ENCODE data around the gene MPI.
A peak's percentile ranks its signal among the peaks of the same experiment; 100 is the strongest.

The MPI gene

GRCh38 chr15:74873036-74873755 is 16.6 kb upstream of the MPI start, which contains the start of gene SCAMP2 (continued):
- TF ChIP-seq ZNF549 (tag by site-specific recombination; IDR thresholded peaks at IDR 0.05) (no peak), ZNF140 (tag by site-specific recombination; IDR thresholded peaks at IDR 0.05) (no peak), MZF1 (tag by site-specific recombination; IDR thresholded peaks at IDR 0.05; ENCODE audit: borderline replicate concordance) (no peak), ZNF548 (tag by site-specific recombination; IDR thresholded peaks at IDR 0.05) (no peak), ZNF701 (tag by site-specific recombination; IDR thresholded peaks at IDR 0.05) (no peak), ZNF311 (tag by site-specific recombination; IDR thresholded peaks at IDR 0.05; ENCODE audit: borderline replicate concordance) (no peak), ZNF692 (tag by site-specific recombination; IDR thresholded peaks at IDR 0.05) (peak; percentile 92), ZNF473 (tag by site-specific recombination; IDR thresholded peaks at IDR 0.05) (no peak), ZNF580 (tag by site-specific recombination; IDR thresholded peaks at IDR 0.05) (peak; percentile 88), ZNF571 (tag by site-specific recombination; IDR thresholded peaks at IDR 0.05) (no peak), RBAK (tag by site-specific recombination; IDR thresholded peaks at IDR 0.05) (no peak), ZNF843 (tag by site-specific recombination; IDR thresholded peaks at IDR 0.05) (peak; percentile 36; the same call in 1 of the 2 replicates), ZNF16 (tag by site-specific recombination; IDR thresholded peaks at IDR 0.05; ENCODE audit: low read depth) (no peak), ZNF426 (tag by site-specific recombination; IDR thresholded peaks at IDR 0.05) (no peak), CTCF (tag by site-specific recombination; IDR thresholded peaks at IDR 0.05) (no peak), ZNF2 (tag by site-specific recombination; IDR thresholded peaks at IDR 0.05) (peak; percentile 77), ZNF366 (tag by site-specific recombination; conservative IDR thresholded peaks at IDR 0.05) (no peak), MYNN (tag by site-specific recombination; IDR thresholded peaks at IDR 0.05; ENCODE audit: borderline replicate concordance) (no peak), ZNF280C (tag by site-specific recombination; IDR thresholded peaks at IDR 0.05) (no peak), ZNF629 (tag by site-specific recombination; IDR thresholded peaks at IDR 0.05) (peak; percentile 86), KLF9 (tag by site-specific recombination; IDR thresholded peaks at IDR 0.05; ENCODE audit: low read depth) (no peak), ZNF596 (tag by site-specific recombination; IDR thresholded peaks at IDR 0.05) (no peak), ZFP41 (tag by site-specific recombination; IDR thresholded peaks at IDR 0.05; ENCODE audit: borderline replicate concordance) (no peak), ZNF677 (tag by site-specific recombination; IDR thresholded peaks at IDR 0.05) (no peak), ZNF404 (tag by site-specific recombination; IDR thresholded peaks at IDR 0.05) (no peak), ZBTB1 (tag by site-specific recombination; IDR thresholded peaks at IDR 0.05) (no peak), ZNF10 (tag by site-specific recombination; IDR thresholded peaks at IDR 0.05) (no peak), SCRT1 (tag by site-specific recombination; IDR thresholded peaks at IDR 0.05; ENCODE audit: borderline replicate concordance) (0 out of 2 replicates have a peak, but pooled peaks have one; percentile 7), ZNF132 (tag by site-specific recombination; IDR thresholded peaks at IDR 0.05; ENCODE audit: borderline replicate concordance) (no peak), ZNF777 (tag by site-specific recombination; IDR thresholded peaks at IDR 0.05; ENCODE audit: borderline replicate concordance) (no peak), ZNF626 (tag by site-specific recombination; IDR thresholded peaks at IDR 0.05) (no peak), KLF16 (tag by site-specific recombination; IDR thresholded peaks at IDR 0.05) (peak; percentile 91), ZNF37A (tag by site-specific recombination; IDR thresholded peaks at IDR 0.05) (no peak), ZNF561 (tag by site-specific recombination; IDR thresholded peaks at IDR 0.05; ENCODE audit: borderline replicate concordance) (no peak), ZBTB6 (tag by site-specific recombination; IDR thresholded peaks at IDR 0.05) (peak; percentile 73), ZFP3 (tag by site-specific recombination; IDR thresholded peaks at IDR 0.05; ENCODE audit: low read depth) (no peak)

Measured in HEK293 (cell line).